HEK293 (cell line): Measurements from ENCODE around the gene FOXN1.

Source experiments
- CTCF ChIA-PET: fragments of 350-600 bp; formaldehyde crosslinking; extraction: SDS; loops from one replicate; lab custom pipeline; 2021; ENCODE audit warnings: antibody characterized with exemption; lab: Yijun Ruan, JAX
- POLR2A ChIA-PET: fragments of 300-600 bp; formaldehyde crosslinking; extraction: SDS; loops from one replicate; lab custom pipeline; 2020; ENCODE audit warnings: antibody characterized with exemption, inconsistent platforms; lab: Yijun Ruan, JAX
- H3K27ac ChIP-seq: fragments of 200-500 bp; sonication (Bioruptor generic); 2 replicates; pipeline ENCODE4 v1.5.1; 2014; ENCODE audit warnings: low read depth, low read length, control low read depth, inconsistent platforms; ENCODE audit errors: extremely low read depth
- H3K36me3 ChIP-seq, 2 experiments: fragments of 200-500 bp in 1 of 2; sonication (Bioruptor generic) in 1 of 2; 1 replicate in 1 of 2; 2 replicates in 1 of 2; pipeline ENCODE4 v1.5.1; 2014 to 2017; ENCODE audit warnings: inconsistent platforms in 2 of 2, low read length in 2 of 2; ENCODE audit not compliant: control insufficient read depth in 2 of 2, insufficient read depth in 1 of 2
- H3K4me1 ChIP-seq: fragments of 200-500 bp; sonication (Bioruptor generic); 2 replicates; pipeline ENCODE4 v1.5.1; 2014; ENCODE audit warnings: mild to moderate bottlenecking, low read length, inconsistent platforms; ENCODE audit not compliant: control insufficient read depth, insufficient read depth
- H3K4me3 ChIP-seq: 2 replicates; pipeline ENCODE4 v1.5.1; 2011; ENCODE audit warnings: low read depth, mild to moderate bottlenecking, control low read depth, low read length, moderate library complexity
- H3K9me3 ChIP-seq: fragments of 200-500 bp; sonication (Bioruptor generic); 2 replicates; pipeline ENCODE4 v1.5.1; 2014; ENCODE audit warnings: low read depth, low read length, inconsistent platforms; ENCODE audit not compliant: control insufficient read depth, insufficient read depth
- BCL11B ChIP-seq: fragments of 450-650 bp; formaldehyde crosslinking; IDR thresholded peaks from 2 replicates; pipeline ENCODE4 v1.5.1; 2016; ENCODE audit warnings: low read depth, missing biosample characterization, missing genetic modification characterization
- CTCF ChIP-seq: fragments of 450-650 bp; formaldehyde crosslinking; IDR thresholded peaks from 2 replicates; pipeline ENCODE4 v1.5.1; 2016; ENCODE audit warnings: missing biosample characterization, missing genetic modification characterization
- EGR2 ChIP-seq: fragments of 450-650 bp; formaldehyde crosslinking; IDR thresholded peaks from 2 replicates; pipeline ENCODE4 v1.5.1; 2016; ENCODE audit warnings: low read depth, missing biosample characterization, missing genetic modification characterization
- GLIS1 ChIP-seq: fragments of 450-650 bp; formaldehyde crosslinking; IDR thresholded peaks from 2 replicates; pipeline ENCODE4 v1.5.1; 2016; ENCODE audit warnings: missing biosample characterization, missing genetic modification characterization
- HOXD13 ChIP-seq: sonication (generic); formaldehyde crosslinking; IDR thresholded peaks from 2 replicates; pipeline ENCODE4 v1.8.0; 2022; ENCODE audit warnings: missing genetic modification reagents, borderline replicate concordance
- KLF16 ChIP-seq: fragments of 450-650 bp; formaldehyde crosslinking; IDR thresholded peaks from 2 replicates; pipeline ENCODE4 v1.5.1; 2017; ENCODE audit warnings: missing biosample characterization, missing genetic modification characterization
- KLF17 ChIP-seq: fragments of 450-650 bp; formaldehyde crosslinking; IDR thresholded peaks from 2 replicates; pipeline ENCODE4 v1.5.1; 2016; ENCODE audit warnings: missing biosample characterization, missing genetic modification characterization
- MZF1 ChIP-seq: fragments of 450-650 bp; formaldehyde crosslinking; IDR thresholded peaks from 2 replicates; pipeline ENCODE4 v1.5.1; 2017; ENCODE audit warnings: missing biosample characterization, missing genetic modification characterization, borderline replicate concordance
- OSR2 ChIP-seq: fragments of 450-650 bp; formaldehyde crosslinking; IDR thresholded peaks from 2 replicates; pipeline ENCODE4 v1.5.1; 2016; ENCODE audit warnings: missing biosample characterization, missing genetic modification characterization
- PATZ1 ChIP-seq: fragments of 450-650 bp; formaldehyde crosslinking; IDR thresholded peaks from 2 replicates; pipeline ENCODE4 v1.5.1; 2016; ENCODE audit warnings: missing biosample characterization, missing genetic modification characterization
- PRDM1 ChIP-seq: fragments of 450-650 bp; formaldehyde crosslinking; IDR thresholded peaks from 2 replicates; pipeline ENCODE4; 2016; ENCODE audit warnings: missing biosample characterization, missing genetic modification characterization
- SALL2 ChIP-seq: fragments of 450-650 bp; formaldehyde crosslinking; IDR thresholded peaks from 2 replicates; pipeline ENCODE4 v1.5.0; 2017; ENCODE audit warnings: missing biosample characterization, mild to moderate bottlenecking, missing genetic modification characterization, borderline replicate concordance
- ZBTB20 ChIP-seq: fragments of 450-650 bp; formaldehyde crosslinking; IDR thresholded peaks from 2 replicates; pipeline ENCODE4 v1.5.1; 2016; ENCODE audit warnings: missing biosample characterization, missing genetic modification characterization
- ZBTB26 ChIP-seq: fragments of 450-650 bp; formaldehyde crosslinking; optimal IDR thresholded peaks from 2 replicates; pipeline ENCODE3; 2016; ENCODE audit warnings: missing biosample characterization, mild to moderate bottlenecking, missing genetic modification characterization
- ZBTB7A ChIP-seq: fragments of 450-650 bp; formaldehyde crosslinking; IDR thresholded peaks from 2 replicates; pipeline ENCODE4 v1.5.1; 2016; ENCODE audit warnings: low read depth, missing biosample characterization, missing genetic modification characterization
- ZFHX2 ChIP-seq: fragments of 450-650 bp; formaldehyde crosslinking; conservative IDR thresholded peaks from 2 replicates; pipeline ENCODE4 v1.5.1; 2016; ENCODE audit warnings: missing biosample characterization, missing genetic modification characterization
- ZNF10 ChIP-seq: fragments of 450-650 bp; formaldehyde crosslinking; IDR thresholded peaks from 2 replicates; pipeline ENCODE4 v1.5.1; 2017; ENCODE audit warnings: missing biosample characterization, missing genetic modification characterization
- ZNF2 ChIP-seq: fragments of 450-650 bp; formaldehyde crosslinking; IDR thresholded peaks from 2 replicates; pipeline ENCODE4 v1.5.1; 2016; ENCODE audit warnings: missing biosample characterization, missing genetic modification characterization
- ZNF266 ChIP-seq: fragments of 450-650 bp; formaldehyde crosslinking; IDR thresholded peaks from 2 replicates; pipeline ENCODE4 v1.5.1; 2016; ENCODE audit warnings: missing biosample characterization, missing genetic modification characterization, low read depth
- ZNF366 ChIP-seq: fragments of 450-650 bp; formaldehyde crosslinking; conservative IDR thresholded peaks from 2 replicates; pipeline ENCODE4 v1.5.1; 2016; ENCODE audit warnings: missing biosample characterization, missing genetic modification characterization
- ZNF449 ChIP-seq: fragments of 450-650 bp; formaldehyde crosslinking; IDR thresholded peaks from 2 replicates; pipeline ENCODE4 v1.5.1; 2017; ENCODE audit warnings: missing biosample characterization, mild to moderate bottlenecking, missing genetic modification characterization, moderate library complexity
- ZNF501 ChIP-seq: fragments of 450-650 bp; formaldehyde crosslinking; IDR thresholded peaks from 2 replicates; pipeline ENCODE4 v1.5.1; 2016; ENCODE audit warnings: missing biosample characterization, missing genetic modification characterization
- ZNF544 ChIP-seq: fragments of 450-650 bp; formaldehyde crosslinking; IDR thresholded peaks from 2 replicates; pipeline ENCODE4 v1.5.0; 2017; ENCODE audit warnings: missing biosample characterization, missing genetic modification characterization
- ZNF610 ChIP-seq: fragments of 450-650 bp; formaldehyde crosslinking; IDR thresholded peaks from 2 replicates; pipeline ENCODE4 v1.5.1; 2016; ENCODE audit warnings: missing biosample characterization, missing genetic modification characterization, borderline replicate concordance
- ZNF629 ChIP-seq: fragments of 450-650 bp; formaldehyde crosslinking; IDR thresholded peaks from 2 replicates; pipeline ENCODE4 v1.5.1; 2017; ENCODE audit warnings: missing biosample characterization, missing genetic modification characterization
- ZSCAN18 ChIP-seq: fragments of 450-650 bp; formaldehyde crosslinking; IDR thresholded peaks from 2 replicates; pipeline ENCODE4 v1.5.1; 2016; ENCODE audit warnings: missing biosample characterization, missing genetic modification characterization
- ZSCAN23 ChIP-seq: fragments of 450-650 bp; formaldehyde crosslinking; IDR thresholded peaks from 2 replicates; pipeline ENCODE4 v1.5.1; 2016; ENCODE audit warnings: missing biosample characterization, missing genetic modification characterization
- ZXDB ChIP-seq: fragments of 450-650 bp; formaldehyde crosslinking; IDR thresholded peaks from 2 replicates; pipeline ENCODE4 v1.5.1; 2016; ENCODE audit warnings: missing biosample characterization, missing genetic modification characterization

FOXN1 gene

GRCh38 chr17:28570716-28571360 is 64.7 kb downstream of the FOXN1 start:
- H3K4me1 ChIP-seq, result peaks cover 11% of the 10 kb centered on the region
- H3K4me3 ChIP-seq, result peak overlapping the region; percentile 73
- H3K36me3 ChIP-seq, result peaks cover 38 to 39% of the 10 kb centered on the region in 2 experiments
- ChIA-PET CTCF (interaction anchor here (0.7 to 4.5 kb wide), 7 partner anchors 19 to 42 kb away, joined by 3 to 26 read pairs (median 4); no protein-coding TSS in a partner anchor), POLR2A (interaction anchor here (0.5 to 3.9 kb wide), 26 partner anchors 8 to 235 kb away, joined by 3 to 68 read pairs (median 6); partner anchors contain the start of genes BLTP2, IFT20, POLDIP2 and RPL23A)
- H3K27ac ChIP-seq, result peak overlapping the region; percentile 84
- H3K9me3 ChIP-seq, result no peaks in the 10 kb centered on the region
- TF ChIP-seq KLF17, result peak; percentile 46; the same call in 1 of the 2 replicates
- 0 out of 2 replicates have a peak, but pooled peaks have one; percentile 20 for TF ChIP-seq ZNF610 (tag by site-specific recombination)
- no peak for TF ChIP-seq ZNF2
- peak; percentile 65 for TF ChIP-seq OSR2 (tag by site-specific recombination)
- 0 out of 2 replicates have a peak, but pooled peaks have one; percentile 10 for TF ChIP-seq ZNF629 (tag by site-specific recombination)
- TF ChIP-seq ZNF449 (tag by site-specific recombination), result peak; percentile 28; the same call in 1 of the 2 replicates
- TF ChIP-seq GLIS1, result peak; percentile 41
- TF ChIP-seq CTCF (tag by site-specific recombination), result 0 out of 2 replicates have a peak, but pooled peaks have one; percentile 16
- no peak for TF ChIP-seq ZNF266 (tag by site-specific recombination)
- TF ChIP-seq KLF16 (tag by site-specific recombination), result peak; percentile 34; the same call in 1 of the 2 replicates
- no peak for TF ChIP-seq ZNF544 (tag by site-specific recombination)
- TF ChIP-seq PATZ1 (tag by site-specific recombination), result peak; percentile 83
- peak; percentile 68; the same call in 1 of the 2 replicates for TF ChIP-seq EGR2 (tag by site-specific recombination)
- 0 out of 2 replicates have a peak, but pooled peaks have one; percentile 58 for TF ChIP-seq HOXD13 (CRISPR knock-in tag)
- TF ChIP-seq ZFHX2 (tag by site-specific recombination), result peak; percentile 76
- peak; percentile 90 for TF ChIP-seq PRDM1 (tag by site-specific recombination)
- TF ChIP-seq BCL11B (tag by site-specific recombination), result peak; percentile 6; the same call in 1 of the 2 replicates
- TF ChIP-seq ZSCAN23 (tag by site-specific recombination), result 0 out of 2 replicates have a peak, but pooled peaks have one; percentile 5
- peak; percentile 9; the same call in 1 of the 2 replicates for TF ChIP-seq ZBTB7A (tag by site-specific recombination)
- no peak for TF ChIP-seq ZBTB26 (tag by site-specific recombination)
- peak; percentile 86; the same call in 1 of the 2 replicates for TF ChIP-seq ZBTB20 (tag by site-specific recombination)
- no peak for TF ChIP-seq SALL2 (tag by site-specific recombination)
- 0 out of 2 replicates have a peak, but pooled peaks have one; percentile 16 for TF ChIP-seq ZSCAN18 (tag by site-specific recombination)
- TF ChIP-seq ZXDB (tag by site-specific recombination), result peak; percentile 70; the same call in 1 of the 2 replicates
- TF ChIP-seq ZNF366 (tag by site-specific recombination), result peak; percentile 73
- TF ChIP-seq ZNF501 (tag by site-specific recombination), result peak; percentile 60; the same call in 1 of the 2 replicates
- TF ChIP-seq ZNF10 (tag by site-specific recombination), result peak; percentile 68; the same call in 1 of the 2 replicates
- TF ChIP-seq MZF1 (tag by site-specific recombination), result no peak
